ENCODE results near the gene PRR29.

DNA sequence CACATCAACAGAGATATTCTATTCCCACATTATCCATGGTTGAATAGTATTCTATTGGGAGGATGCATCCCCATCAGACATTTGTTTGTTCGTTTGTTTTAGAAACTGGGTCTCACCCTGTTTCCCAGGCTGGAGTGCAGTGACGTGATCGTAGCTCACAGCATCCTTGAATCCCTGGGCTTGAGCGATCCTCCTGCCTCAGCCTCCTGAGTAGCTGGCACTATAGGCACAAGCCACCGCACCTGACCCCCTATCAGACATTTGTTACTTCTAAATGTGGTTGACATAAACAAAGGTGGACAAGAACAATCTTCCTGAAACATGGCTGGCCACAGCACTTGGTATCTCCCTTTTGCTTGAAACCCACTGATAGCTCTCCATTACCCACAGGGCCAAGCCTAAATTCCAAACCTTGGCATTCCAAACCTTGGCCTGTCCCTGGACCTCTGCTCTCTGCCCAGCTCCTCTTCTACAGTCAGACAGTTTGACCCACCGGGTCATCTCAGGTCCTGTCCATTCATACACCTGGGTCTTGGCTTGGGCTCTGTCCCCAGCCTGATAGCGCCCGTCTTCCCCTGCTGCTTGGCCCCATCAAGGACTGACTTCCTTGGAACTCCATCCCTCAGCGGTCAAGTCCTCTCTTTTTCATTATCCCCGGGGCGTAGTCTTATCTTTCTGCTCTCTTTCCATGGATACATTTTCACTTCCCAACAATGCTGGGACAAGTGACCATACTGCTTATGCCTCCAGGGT lies 1.5 kb upstream of the PRR29 start:
- no peak for TF ChIP-seq CTCF (conservative IDR thresholded peaks at IDR 0.05; ENCODE audit: low read depth, low read length)
- no peak for TF ChIP-seq EZH2 (IDR thresholded peaks at IDR 0.05; ENCODE audit: low read length, unreplicated experiment)
- no peak for TF ChIP-seq EZH2phosphoT487 (IDR thresholded peaks at IDR 0.05; ENCODE audit: borderline replicate concordance, low read length)

Data from PC-3 (cell line).